Activated naive CD8-positive, alpha-beta T cell treated with anti-CD3 and anti-CD28 coated beads, Interleukin-2, amount 50 U/mL, for 24 hours (primary cell): Measurements from ENCODE around the gene ANXA9.

ENCODE experiments used
- ATAC-seq: fragments of 150-1000 bp; cut with Tn5 transposase; one replicate; pipeline ENCODE4 v1.10.0; 2021
- DNase-seq: peaks from one replicate; pipeline ENCODE4 v3.0.0; 2021
- H3K27ac Mint-ChIP-seq: one replicate; pipeline ENCODE4 v1.8.0; 2021; ENCODE audit warnings: mild to moderate bottlenecking, mixed read lengths
- H3K27me3 Mint-ChIP-seq: one replicate; pipeline ENCODE4 v1.8.0; 2021; ENCODE audit warnings: mixed read lengths
- H3K36me3 Mint-ChIP-seq: one replicate; pipeline ENCODE4 v1.8.0; 2021; ENCODE audit warnings: low read depth, mixed read lengths
- H3K4me1 Mint-ChIP-seq: one replicate; pipeline ENCODE4 v1.8.0; 2021; ENCODE audit warnings: mixed read lengths
- H3K4me3 Mint-ChIP-seq: one replicate; pipeline ENCODE4 v1.8.0; 2021; ENCODE audit warnings: mild to moderate bottlenecking, moderate library complexity, mixed read lengths
- H3K9me3 Mint-ChIP-seq: one replicate; pipeline ENCODE4 v1.8.0; 2021; ENCODE audit warnings: mixed read lengths

ANXA9 gene

DNA sequence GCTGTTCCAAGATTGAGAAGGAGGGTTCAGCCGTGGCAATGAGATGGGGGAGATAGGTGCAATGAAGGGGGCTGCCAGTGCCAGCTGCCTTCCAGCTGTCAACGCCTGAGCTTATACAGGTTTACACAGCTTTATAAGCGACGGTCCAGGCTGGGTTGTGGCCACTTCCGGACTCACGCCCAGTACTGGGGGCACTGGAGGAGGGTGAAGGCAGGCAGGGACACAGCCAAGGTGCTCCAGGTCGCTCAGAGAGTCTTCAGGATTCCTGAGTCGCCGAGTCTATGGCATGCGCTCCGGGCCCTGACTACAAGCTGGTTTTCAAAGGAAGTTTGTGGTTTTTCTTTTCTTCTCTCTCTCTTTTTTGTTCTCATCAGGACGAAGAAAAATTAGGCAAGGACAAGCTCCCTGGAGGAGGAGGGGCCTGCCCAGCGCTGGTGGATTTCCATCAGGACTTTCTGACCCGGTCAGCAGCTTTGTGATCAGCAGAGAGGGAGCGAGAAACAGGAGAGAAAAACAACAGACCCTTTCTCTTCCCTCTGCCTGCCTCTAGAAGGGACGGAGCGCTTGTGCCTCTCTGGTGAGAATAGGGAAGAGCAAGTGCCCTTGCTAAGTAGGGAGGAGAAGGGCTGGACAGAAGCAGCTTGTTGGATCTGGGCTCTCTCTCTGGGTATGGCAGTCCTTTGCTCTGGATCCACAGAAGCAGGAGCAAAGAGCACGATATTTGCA lies 24.4 kb downstream of the ANXA9 start, which contains the start of gene MINDY1:
Gene MINDY1 (minus strand): TSS at position 576 of the 726 bp plus-strand sequence. CDS start 4,285 bp downstream, outside the sequence.
- Mint-ChIP-seq H3K9me3 (no peaks in the 10 kb centered on the region), H3K4me3 (peak within 1 kb of the TSS; percentile 99), H3K27me3 (no peaks in the 10 kb centered on the region), H3K4me1 (peaks cover 92% of the 10 kb centered on the region), H3K27ac (peak within 1 kb of the TSS; percentile 97), H3K36me3 (peaks cover 4% of the 10 kb centered on the region)
- ATAC-seq (peak; percentile 48), DNase-seq (peak; percentile 50)

DNA sequence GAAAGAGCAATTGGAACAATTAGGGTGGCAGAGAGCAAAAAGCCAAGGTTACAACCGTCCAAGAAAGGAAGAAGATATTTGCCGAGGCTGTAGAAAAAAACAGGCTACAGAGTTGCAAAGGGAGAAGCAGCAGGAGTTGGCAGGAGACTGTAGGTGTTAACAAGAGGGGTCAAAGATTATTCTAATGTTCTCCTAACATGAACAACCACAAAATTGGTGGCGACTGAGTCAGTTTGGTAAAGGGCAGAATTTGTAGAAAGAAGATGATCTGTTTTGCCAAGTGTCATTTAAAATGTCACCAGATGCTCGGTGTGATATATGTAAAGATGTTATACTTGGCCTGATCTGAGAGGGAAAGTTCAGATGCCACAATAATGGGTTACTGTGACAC lies 25.8 kb downstream of the ANXA9 start:
- Mint-ChIP-seq H3K4me3 (peak overlapping the region; percentile 99), H3K4me1 (peaks cover 85% of the 10 kb centered on the region), H3K27ac (peak overlapping the region; percentile 97), H3K27me3 (no peaks in the 10 kb centered on the region), H3K9me3 (no peaks in the 10 kb centered on the region), H3K36me3 (no peaks in the 10 kb centered on the region)
- DNase-seq (no peak), ATAC-seq (no peak)

DNA sequence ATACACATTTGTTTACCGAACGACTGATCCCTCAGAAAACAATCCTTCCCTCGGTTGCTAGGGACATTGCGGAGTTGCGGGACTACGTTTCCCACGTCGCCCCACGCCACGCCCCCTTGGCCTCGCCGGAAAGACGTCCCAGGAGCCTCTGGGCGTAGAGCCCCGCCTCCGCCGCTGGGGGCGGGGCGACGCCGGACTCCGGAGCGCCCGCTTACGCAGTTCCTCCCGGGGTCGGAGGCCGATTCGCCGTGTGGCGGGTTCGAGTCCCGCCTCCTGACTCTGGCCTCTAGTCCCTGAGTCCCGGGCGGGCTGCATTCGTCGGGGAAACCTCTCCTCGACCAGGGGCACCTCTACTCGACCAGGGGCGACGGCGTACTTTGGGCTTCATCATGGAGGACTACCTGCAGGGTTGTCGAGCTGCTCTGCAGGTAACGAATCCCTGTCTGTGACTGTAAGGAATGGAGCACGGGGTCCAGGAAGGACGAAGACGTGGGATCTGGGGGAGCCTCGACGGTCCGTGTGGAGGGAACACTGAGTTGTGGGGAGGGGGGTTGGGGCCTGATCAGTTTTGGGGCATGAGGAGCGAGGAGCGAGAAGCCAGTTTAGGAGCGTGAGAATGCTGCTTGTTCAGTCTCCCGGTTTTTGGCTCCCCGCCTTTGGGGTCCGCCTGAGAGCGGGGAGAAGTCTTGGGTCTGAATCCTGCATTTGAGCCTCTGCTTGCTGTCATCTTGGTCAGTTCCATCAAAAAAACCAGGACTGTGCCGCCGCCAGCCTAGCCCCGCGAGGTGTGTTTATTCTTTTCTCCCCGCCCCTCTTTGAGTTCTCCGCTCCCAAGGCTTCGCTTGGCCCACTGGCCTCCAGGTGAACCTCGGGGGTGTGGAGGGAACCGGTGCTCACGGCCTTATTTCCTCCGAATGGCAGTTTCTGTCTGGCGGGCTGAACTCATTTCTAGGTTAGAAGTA lies 26.4 kb downstream of the ANXA9 start, which contains the start of gene PRUNE1:
Gene PRUNE1 (plus strand): TSS at position 206 of the 962 bp plus-strand sequence. CDS start 184 bp downstream, at position 390.
- Mint-ChIP-seq H3K4me3 (peak within 1 kb of the TSS; percentile 99), H3K9me3 (no peaks in the 10 kb centered on the region), H3K27me3 (no peaks in the 10 kb centered on the region), H3K36me3 (no peaks in the 10 kb centered on the region), H3K4me1 (peaks cover 79% of the 10 kb centered on the region), H3K27ac (peak within 1 kb of the TSS; percentile 97)
- ATAC-seq: peak; percentile 81
- DNase-seq: peak; percentile 99

DNA sequence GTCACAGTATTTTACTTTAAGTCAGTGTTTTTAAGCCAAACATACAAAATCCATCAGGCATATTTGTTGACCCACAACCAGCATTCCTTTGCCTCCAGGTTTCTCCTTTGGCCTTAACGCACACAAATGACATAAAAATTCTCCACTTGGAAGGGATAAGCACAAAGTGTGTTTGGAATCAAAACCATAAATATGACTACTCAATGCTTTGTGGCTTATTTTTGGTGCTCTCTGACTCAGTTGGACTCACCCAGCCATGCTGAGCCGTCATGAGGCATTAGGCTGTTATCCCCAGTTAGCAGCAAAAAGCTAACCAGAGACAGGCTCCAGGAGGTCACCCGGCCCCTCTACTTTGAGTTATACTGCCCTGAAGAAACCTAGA lies 27.1 kb downstream of the ANXA9 start:
- peak overlapping the region; percentile 97 for H3K27ac Mint-ChIP-seq
- peak overlapping the region; percentile 99 for H3K4me3 Mint-ChIP-seq
- no peaks in the 10 kb centered on the region for H3K27me3 Mint-ChIP-seq
- DNase-seq (no peak), ATAC-seq (no peak)
- H3K9me3 Mint-ChIP-seq: no peaks in the 10 kb centered on the region
- H3K4me1 Mint-ChIP-seq: peaks cover 72% of the 10 kb centered on the region
- H3K36me3 Mint-ChIP-seq: no peaks in the 10 kb centered on the region

DNA sequence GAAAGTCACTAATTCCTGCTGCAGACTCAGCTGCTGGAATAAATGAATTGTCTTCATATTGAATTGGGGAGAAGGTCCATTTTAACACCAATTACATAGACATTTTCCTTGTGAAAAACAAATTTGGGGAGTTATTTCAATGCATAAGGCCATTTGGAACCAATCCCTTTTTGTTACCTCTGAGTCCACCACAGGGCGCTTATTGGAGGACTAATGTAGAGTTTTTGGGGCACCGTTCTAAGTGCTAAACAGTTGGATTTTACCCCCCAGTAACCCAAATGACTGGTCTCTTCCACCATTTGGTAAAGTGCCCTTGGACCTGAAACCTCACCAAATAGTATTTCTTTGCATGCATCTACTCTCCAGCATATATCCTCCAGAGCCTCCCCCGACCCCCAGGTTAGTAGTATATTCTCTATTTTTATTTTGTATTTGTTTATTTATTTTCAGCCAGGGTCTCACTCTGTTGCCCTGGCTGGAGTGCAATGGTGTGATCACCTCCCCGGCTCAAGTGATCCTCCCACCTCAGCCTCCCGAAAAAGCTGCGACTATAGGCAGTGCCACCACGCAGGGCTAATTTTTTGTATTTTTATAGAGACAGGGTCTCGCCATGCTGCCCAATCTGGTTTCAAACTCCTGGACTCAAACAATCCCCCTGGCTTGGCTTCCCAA lies 27.7 kb downstream of the ANXA9 start:
- Mint-ChIP-seq H3K27ac (peak overlapping the region; percentile 97), H3K4me1 (peaks cover 67% of the 10 kb centered on the region)
- ATAC-seq: no peak

GRCh38 chr1:151010346-151010726 lies 28.2 kb downstream of the ANXA9 start:
- ATAC-seq: no peak
- Mint-ChIP-seq H3K27me3 (no peaks in the 10 kb centered on the region), H3K4me1 (peaks cover 64% of the 10 kb centered on the region)

More for the DNA sequence above, 27.7 kb downstream of the ANXA9 start:
- Mint-ChIP-seq H3K4me3 (peak overlapping the region; percentile 99), H3K9me3 (no peaks in the 10 kb centered on the region), H3K36me3 (no peaks in the 10 kb centered on the region), H3K27me3 (no peaks in the 10 kb centered on the region)
- no peak for DNase-seq

DNA sequence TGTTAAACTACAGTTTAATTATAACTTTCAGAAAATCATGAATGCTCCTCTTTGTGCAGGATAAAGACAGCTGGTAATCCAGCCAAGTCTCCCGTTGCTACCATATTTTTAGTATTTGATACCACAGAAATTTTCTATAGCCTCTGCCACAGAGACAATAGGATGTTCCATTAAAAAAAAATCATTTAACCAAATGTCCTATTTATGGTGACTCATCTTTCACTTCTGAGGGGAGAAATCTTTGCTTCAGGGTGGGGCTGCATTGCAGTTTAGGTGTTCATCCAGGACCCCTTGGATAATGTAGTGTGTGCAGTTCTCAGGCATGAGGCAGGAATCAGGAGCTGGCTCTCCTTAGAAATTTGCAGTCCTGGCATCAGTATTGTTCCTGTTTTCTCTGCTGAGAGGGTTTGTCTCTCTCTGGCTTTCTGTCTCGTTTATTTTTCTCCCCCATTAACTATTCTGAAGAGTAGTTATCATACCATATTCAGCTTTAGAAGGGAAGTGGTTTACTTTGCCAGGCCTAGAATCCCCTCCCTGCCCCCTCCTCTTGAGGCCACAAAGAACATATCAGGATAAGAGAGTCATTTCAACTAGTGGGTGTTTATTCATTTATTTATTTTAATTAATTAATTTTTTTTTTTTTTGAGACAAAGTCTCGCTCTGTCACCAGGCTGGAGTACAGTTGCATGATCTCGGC lies 29.2 kb downstream of the ANXA9 start:
- peak overlapping the region; percentile 20 for H3K27ac Mint-ChIP-seq
- no peak overlapping the region for H3K4me3 Mint-ChIP-seq
- H3K9me3 Mint-ChIP-seq: no peaks in the 10 kb centered on the region
- DNase-seq (no peak), ATAC-seq (no peak)
- no peaks in the 10 kb centered on the region for H3K36me3 Mint-ChIP-seq
- H3K4me1 Mint-ChIP-seq: peaks cover 54% of the 10 kb centered on the region
- H3K27me3 Mint-ChIP-seq: no peaks in the 10 kb centered on the region

More at GRCh38 chr1:151010346-151010726, 28.2 kb downstream of the ANXA9 start:
- no peak for DNase-seq
- no peaks in the 10 kb centered on the region for H3K9me3 Mint-ChIP-seq
- no peak overlapping the region for H3K27ac Mint-ChIP-seq
- H3K4me3 Mint-ChIP-seq: peak overlapping the region; percentile 14
- H3K36me3 Mint-ChIP-seq: no peaks in the 10 kb centered on the region

DNA sequence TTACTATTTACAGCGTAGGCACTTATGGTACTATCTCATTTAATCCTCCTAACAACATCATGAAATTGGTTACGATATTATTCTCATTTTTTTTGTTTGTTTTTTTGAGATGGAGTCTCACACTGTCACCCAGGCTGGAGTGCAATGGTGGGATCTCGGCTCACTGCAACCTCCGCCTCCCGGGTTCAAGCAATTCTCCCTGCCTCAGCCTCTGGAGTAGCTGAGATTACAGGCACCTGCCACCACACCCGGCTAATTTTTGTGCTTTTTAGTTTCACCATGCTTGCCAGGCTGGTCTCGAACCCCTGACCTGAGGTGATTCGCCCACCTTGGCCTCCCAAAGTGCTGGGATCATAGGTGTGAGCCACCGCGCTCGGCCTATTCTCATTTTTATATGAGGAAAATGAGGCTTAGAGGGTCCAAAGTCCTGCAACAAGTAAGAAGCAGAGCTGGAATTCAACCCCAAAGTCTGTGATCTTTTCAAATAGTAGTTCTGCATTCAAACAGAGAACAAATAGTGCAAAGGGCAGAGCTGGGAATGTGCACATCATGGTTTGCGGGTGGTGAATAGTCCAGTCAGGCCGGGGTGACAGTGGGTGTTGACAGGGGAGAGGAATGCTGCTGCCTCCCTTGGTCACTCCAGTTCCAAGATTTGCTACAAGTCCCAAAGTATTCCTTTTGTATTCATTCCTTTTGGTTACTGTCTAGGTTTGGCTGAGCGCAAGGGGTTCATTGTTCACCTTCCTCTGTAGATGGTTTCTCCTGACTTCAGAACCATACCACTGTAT lies 30.8 kb downstream of the ANXA9 start:
- Mint-ChIP-seq H3K36me3 (no peaks in the 10 kb centered on the region), H3K27me3 (no peaks in the 10 kb centered on the region), H3K4me3 (no peak overlapping the region), H3K9me3 (no peaks in the 10 kb centered on the region), H3K4me1 (peaks cover 38% of the 10 kb centered on the region), H3K27ac (no peak overlapping the region)
- ATAC-seq: no peak
- no peak for DNase-seq

- Mint-ChIP-seq H3K36me3 (peaks cover 5% of the 10 kb centered on the region), H3K4me1 (peaks cover 34% of the 10 kb centered on the region), H3K27ac (no peak overlapping the region), H3K27me3 (no peaks in the 10 kb centered on the region), H3K4me3 (no peak overlapping the region), H3K9me3 (no peaks in the 10 kb centered on the region)
- no peak for DNase-seq
- no peak for ATAC-seq
Measured at GRCh38 chr1:151013518-151013917, 31.4 kb downstream of the ANXA9 start.

GRCh38 chr1:151024540-151025146 lies 42.6 kb downstream of the ANXA9 start:
- peak; percentile 86 for DNase-seq
- peak; percentile 99 for ATAC-seq
- Mint-ChIP-seq H3K27ac (no peak overlapping the region), H3K36me3 (peaks cover 15% of the 10 kb centered on the region), H3K27me3 (no peaks in the 10 kb centered on the region), H3K4me1 (peaks cover 5% of the 10 kb centered on the region), H3K9me3 (no peaks in the 10 kb centered on the region), H3K4me3 (no peak overlapping the region)

DNA sequence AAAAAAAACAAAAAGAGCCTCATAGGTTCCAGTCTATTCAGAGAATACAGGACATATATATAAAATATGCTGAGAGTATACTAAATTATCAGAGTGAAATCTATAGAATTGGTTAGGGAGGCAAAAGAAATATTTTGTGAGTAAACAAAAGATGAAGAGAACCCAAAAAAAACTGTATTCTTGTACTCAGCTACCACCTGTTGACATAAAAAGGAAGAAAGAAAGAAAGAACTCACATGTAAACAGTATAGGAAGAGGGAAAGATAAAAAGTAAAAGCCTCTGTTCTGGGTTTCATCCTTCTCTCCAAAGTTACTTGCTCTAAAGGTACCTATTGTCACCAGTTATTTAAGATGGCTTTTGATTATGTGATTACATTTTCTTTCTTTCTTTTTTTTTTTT lies 44.4 kb downstream of the ANXA9 start:
- ATAC-seq (no peak), DNase-seq (no peak)
- Mint-ChIP-seq H3K4me1 (peaks cover 5% of the 10 kb centered on the region), H3K27ac (no peak overlapping the region), H3K4me3 (no peak overlapping the region), H3K9me3 (no peaks in the 10 kb centered on the region), H3K36me3 (peaks cover 16% of the 10 kb centered on the region), H3K27me3 (no peaks in the 10 kb centered on the region)

GRCh38 chr1:151032164-151032563 lies 50.1 kb downstream of the ANXA9 start:
- DNase-seq: no peak
- ATAC-seq: no peak
- Mint-ChIP-seq H3K27ac (no peak overlapping the region), H3K9me3 (no peaks in the 10 kb centered on the region), H3K4me3 (no peak overlapping the region), H3K36me3 (peaks cover 17% of the 10 kb centered on the region), H3K27me3 (no peaks in the 10 kb centered on the region), H3K4me1 (no peaks in the 10 kb centered on the region)

GRCh38 chr1:151035167-151035566 lies 53.1 kb downstream of the ANXA9 start:
- no peak overlapping the region for H3K27ac Mint-ChIP-seq
- no peaks in the 10 kb centered on the region for H3K27me3 Mint-ChIP-seq
- H3K4me3 Mint-ChIP-seq: no peak overlapping the region
- ATAC-seq: no peak
- peaks cover 11% of the 10 kb centered on the region for H3K36me3 Mint-ChIP-seq
- H3K4me1 Mint-ChIP-seq: no peaks in the 10 kb centered on the region
- H3K9me3 Mint-ChIP-seq: no peaks in the 10 kb centered on the region
- DNase-seq: no peak
